Measurements from ENCODE around the gene RBPJL.

Gene RBPJL

DNA sequence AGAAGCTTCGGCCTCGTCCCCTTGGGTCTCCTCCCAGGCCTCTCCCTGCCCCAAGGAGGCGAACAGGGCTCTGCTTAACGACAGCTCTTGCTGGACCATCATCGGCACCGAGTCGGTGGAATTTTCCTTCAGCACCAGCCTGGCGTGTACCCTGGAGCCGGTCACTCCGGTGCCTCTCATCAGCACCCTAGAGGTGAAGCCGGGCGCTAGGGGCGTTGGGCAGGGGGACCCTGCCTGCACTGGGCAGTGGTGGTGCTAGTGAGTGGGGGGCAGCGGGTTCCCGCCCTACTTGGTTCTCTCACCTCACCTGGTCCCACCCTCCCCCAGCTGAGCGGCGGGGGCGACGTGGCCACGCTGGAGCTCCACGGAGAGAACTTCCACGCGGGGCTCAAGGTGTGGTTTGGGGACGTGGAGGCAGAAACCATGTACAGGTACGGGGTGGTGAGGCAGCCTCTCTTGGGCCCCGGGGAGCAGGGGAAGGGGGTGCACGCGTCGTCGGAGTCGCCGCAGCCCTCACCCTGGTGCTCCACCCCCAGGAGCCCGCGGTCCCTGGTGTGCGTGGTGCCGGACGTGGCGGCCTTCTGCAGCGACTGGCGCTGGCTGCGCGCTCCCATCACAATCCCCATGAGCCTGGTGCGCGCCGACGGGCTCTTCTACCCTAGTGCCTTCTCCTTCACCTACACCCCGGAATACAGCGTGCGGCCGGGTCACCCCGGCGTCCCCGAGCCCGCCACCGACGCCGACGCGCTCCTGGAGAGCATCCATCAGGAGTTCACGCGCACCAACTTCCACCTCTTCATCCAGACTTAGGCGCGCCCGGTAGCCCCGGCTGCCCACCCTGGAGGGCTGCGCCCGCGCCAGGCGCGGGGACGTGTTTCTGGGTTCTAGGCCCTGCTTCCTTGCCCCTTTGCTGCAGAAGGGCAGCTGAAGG, 9.8 kb downstream of the RBPJL start:
- no peak for TF ChIP-seq GATA3 (IDR thresholded peaks at IDR 0.05; ENCODE audit: low read depth, low read length)

GRCh38 chr20:45317826-45318225, 11.2 kb downstream of the RBPJL start:
- TF ChIP-seq GATA3 (IDR thresholded peaks at IDR 0.05; ENCODE audit: low read depth, low read length) (no peak), GATA2 (IDR thresholded peaks at IDR 0.05; ENCODE audit: low read depth, low read length) (no peak)

DNA sequence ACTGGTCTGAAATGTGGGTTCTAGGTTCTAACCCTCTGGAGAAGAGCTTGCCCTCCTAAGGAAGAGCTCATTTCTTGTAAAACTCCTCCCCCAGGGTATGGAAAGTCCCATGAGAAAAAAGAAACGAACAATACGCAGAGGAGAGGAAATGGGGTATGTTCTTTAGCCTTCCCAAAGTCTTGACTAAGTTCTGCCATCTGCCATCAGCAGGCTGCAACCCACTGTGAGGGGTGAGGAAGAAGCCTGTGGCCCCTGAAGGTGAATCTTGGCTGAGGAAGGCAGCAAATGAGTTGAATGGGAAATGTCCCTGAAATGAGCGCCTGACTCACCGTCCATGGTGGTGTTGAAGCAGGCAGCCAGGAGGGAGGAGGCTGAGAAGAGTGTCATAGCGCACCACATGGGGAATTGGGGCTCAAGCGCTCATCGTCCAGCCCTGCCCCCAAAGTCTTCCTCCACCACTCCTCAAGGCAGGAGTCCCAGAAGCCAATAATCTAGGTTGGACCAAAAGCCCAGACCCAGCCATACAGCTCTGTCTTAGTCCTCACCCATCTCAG, 11.8 kb downstream of the RBPJL start:
- TF ChIP-seq GATA3 (IDR thresholded peaks at IDR 0.05; ENCODE audit: low read depth, low read length) (no peak), GATA2 (IDR thresholded peaks at IDR 0.05; ENCODE audit: low read depth, low read length) (no peak)

DNA sequence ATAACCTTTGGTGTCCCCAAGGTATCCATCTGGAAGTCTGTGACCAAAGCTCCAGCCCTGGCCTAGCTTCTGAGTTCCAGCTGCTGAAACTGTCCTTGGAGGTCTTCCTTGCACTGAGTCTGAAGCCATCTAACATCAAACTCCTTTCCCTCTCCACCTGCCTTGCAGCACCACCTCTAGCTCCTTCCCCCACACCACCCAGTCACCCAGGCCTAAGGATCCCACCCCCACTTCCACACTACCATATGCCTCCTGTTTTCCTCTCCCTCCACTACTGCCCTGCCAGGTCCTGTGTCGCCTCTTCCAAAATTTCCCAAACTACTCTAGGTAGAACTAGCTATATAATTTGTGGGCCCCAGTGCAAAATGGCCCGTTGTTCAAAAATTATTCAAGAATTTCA, 12.3 kb downstream of the RBPJL start:
- no peak for TF ChIP-seq GATA2 (IDR thresholded peaks at IDR 0.05; ENCODE audit: low read depth, low read length)
- TF ChIP-seq GATA3 (IDR thresholded peaks at IDR 0.05; ENCODE audit: low read depth, low read length) = no peak

DNA sequence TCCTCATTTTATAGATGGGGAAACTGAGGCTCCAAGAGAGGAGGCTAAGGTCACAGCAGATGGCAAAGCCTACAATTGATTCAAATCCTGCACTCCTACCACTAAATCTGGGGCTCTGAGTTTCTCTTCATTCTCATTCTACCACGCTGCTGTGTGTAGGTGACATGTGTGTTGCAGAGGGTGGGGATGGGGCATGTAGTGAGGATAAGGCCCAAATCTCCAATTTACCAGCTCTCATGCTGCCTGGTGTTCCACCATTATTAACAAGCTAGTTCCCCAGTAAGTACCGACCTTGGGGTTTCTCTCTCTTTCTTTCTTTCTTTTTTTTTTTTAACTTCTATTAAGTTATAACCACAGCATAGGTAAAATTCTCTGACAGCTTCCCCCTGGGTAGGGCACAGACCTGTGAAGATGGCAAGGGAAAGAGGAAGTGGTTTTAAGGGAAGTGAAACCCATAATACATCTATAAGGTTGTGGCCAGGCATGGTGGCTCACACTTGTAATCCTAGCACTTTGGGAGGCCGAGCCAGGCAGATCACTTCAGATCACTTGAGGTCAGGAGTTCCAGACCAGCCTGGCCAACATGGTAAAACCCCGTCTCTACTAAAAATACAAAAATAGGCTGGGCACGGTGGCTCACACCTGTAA, 14.4 kb downstream of the RBPJL start:
- TF ChIP-seq GATA2 (IDR thresholded peaks at IDR 0.05; ENCODE audit: low read depth, low read length) (no peak), GATA3 (IDR thresholded peaks at IDR 0.05; ENCODE audit: low read depth, low read length) (no peak)

DNA sequence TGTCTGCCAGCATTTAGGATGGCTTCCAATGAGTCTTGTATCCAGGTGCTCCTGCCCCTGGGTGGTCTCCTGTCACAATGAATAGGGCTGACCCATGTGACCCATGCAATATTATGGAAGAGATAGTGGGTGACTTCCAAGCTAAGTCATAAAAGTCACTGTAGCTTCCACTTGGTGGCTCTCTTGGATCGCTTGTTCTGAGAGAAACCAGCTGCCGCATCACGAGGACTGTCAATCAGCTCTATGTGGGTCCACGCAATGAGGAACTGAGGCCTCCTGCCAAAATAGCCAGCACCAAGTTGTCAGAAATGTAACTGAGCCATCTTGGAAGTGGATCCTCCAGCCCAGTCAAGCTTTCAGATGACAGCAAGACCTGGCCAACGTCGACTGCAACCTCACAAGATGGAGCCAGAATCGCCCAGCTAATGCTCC, 16.3 kb downstream of the RBPJL start:
- TF ChIP-seq GATA3 (IDR thresholded peaks at IDR 0.05; ENCODE audit: low read depth, low read length) (no peak), GATA2 (IDR thresholded peaks at IDR 0.05; ENCODE audit: low read depth, low read length) (no peak)

DNA sequence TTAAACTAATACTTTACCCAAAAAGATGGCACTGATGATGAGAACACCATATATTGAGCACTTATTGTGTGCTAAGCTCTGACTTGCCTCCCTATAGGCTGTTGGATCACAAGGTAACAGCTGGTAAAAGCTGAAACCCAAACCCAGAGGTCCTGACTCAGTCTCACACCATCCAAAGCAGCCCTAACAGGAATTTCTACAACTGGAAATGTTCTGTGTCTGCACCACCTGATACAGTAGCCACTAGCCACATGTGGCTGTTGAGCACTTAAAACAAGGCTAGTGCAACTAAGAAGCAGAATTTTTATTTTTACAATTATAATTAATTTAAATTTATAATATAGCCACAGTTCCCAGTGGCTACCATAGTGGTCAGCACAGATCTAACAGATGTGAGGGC, 17.1 kb downstream of the RBPJL start:
- TF ChIP-seq GATA3 (IDR thresholded peaks at IDR 0.05; ENCODE audit: low read depth, low read length) (no peak), GATA2 (IDR thresholded peaks at IDR 0.05; ENCODE audit: low read depth, low read length) (no peak)

DNA sequence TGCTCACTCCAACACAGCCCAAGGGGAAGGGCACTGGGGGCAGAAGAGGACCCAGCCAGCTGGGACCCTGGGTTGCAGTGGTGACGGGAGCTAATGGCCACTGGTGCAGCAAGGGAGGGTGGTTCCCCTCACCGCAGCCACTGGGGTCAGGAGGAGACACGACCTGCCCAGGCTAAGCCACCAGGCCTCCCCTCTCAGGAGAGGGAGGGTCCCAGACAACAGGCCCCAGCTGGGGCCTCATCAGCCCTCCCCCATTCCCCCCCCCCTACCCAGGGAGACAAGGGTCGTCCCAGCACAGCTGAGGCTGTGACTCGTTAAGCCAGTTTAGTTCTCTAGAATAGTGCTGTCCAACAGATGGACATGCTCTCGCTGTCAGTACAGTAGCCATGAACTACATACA, 18.7 kb downstream of the RBPJL start:
- TF ChIP-seq GATA3 (IDR thresholded peaks at IDR 0.05; ENCODE audit: low read depth, low read length) (no peak), GATA2 (IDR thresholded peaks at IDR 0.05; ENCODE audit: low read depth, low read length) (no peak)

DNA sequence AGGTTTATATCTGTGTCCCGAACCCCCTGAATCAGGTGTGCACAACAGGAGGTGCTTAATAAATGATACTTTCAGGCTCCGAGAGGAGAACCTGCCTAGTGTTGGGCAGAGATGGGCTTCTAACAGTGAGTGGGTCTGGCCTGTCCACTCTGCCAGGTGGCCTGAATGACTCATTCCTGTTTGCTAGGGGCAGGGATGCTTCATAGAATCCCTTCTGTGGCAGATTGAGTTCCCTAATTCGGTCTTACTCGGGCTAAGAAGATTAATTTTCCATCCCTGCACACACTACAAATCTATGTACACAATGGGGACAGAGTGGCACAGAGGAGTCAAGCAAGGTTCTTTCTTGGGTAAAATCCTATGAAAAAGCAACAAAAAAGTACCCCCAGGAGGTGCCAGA, 21.8 kb downstream of the RBPJL start:
- TF ChIP-seq GATA3 (IDR thresholded peaks at IDR 0.05; ENCODE audit: low read depth, low read length) (no peak), GATA2 (IDR thresholded peaks at IDR 0.05; ENCODE audit: low read depth, low read length) (no peak)

GRCh38 chr20:45329497-45330319, 23.1 kb downstream of the RBPJL start:
- TF ChIP-seq GATA2 (IDR thresholded peaks at IDR 0.05; ENCODE audit: low read depth, low read length) = no peak
- no peak for TF ChIP-seq GATA3 (IDR thresholded peaks at IDR 0.05; ENCODE audit: low read depth, low read length)

- TF ChIP-seq GATA3 (IDR thresholded peaks at IDR 0.05; ENCODE audit: low read depth, low read length) = no peak
- no peak for TF ChIP-seq GATA2 (IDR thresholded peaks at IDR 0.05; ENCODE audit: low read depth, low read length)
Measured at GRCh38 chr20:45330476-45330875, 23.8 kb downstream of the RBPJL start.

GRCh38 chr20:45336530-45337366, 30.1 kb downstream of the RBPJL start:
- TF ChIP-seq GATA2 (IDR thresholded peaks at IDR 0.05; ENCODE audit: low read depth, low read length) (no peak), GATA3 (IDR thresholded peaks at IDR 0.05; ENCODE audit: low read depth, low read length) (no peak)

All from SH-SY5Y (cell line).